ENCODE measurements around the gene DIAPH2.

Gene DIAPH2

GRCh38 chrX:96684339-96685209 is at the start of gene DIAPH2:
Gene DIAPH2, plus strand, starts transcription at chrX:96684842.
- no peaks in the 10 kb centered on the region for H3K4me1 ChIP-seq (ENCODE audit: control insufficient read depth, insufficient read depth, low read length)
- peak within 1 kb of the TSS; percentile 45 for H3K9ac ChIP-seq (ENCODE audit: low read length)
- no peaks in the 10 kb centered on the region for H3K27me3 ChIP-seq (ENCODE audit: control insufficient read depth, insufficient read depth, low read length)
- H3K36me3 ChIP-seq (ENCODE audit: control insufficient read depth, insufficient read depth, low read length), result no peaks in the 10 kb centered on the region
- H3K27ac ChIP-seq (ENCODE audit: low read depth, low read length), result peak within 1 kb of the TSS; percentile 60
- peak within 1 kb of the TSS; percentile 69 for H3K4me3 ChIP-seq (ENCODE audit: low read length)

DNA sequence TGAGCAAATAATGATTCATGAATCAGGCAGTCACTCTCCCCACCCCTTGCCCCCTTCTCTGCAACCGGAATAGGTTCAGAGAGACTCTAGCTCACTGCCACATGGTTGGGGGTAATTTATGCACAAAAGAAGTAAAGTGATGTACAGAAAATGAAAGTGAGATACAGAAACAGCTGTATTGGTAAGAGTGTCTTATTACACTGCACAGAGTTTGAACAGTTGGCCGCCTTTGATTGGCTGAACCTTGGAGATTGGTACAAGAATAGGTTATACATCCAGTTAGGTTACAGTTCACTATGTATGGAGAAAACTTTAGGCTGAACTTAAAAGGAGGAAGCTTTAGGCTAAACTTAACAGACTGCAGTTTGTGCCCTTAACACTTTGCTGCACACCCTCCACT is 34.6 kb upstream of the DIAPH2 start:
- Histone ChIP-seq H3K36me3 (ENCODE audit: control insufficient read depth, insufficient read depth, low read length) (no peaks in the 10 kb centered on the region), H3K27ac (ENCODE audit: low read depth, low read length) (no peak overlapping the region), H3K27me3 (ENCODE audit: control insufficient read depth, insufficient read depth, low read length) (no peaks in the 10 kb centered on the region), H3K4me1 (ENCODE audit: control insufficient read depth, insufficient read depth, low read length) (no peaks in the 10 kb centered on the region), H3K9ac (ENCODE audit: low read length) (no peak overlapping the region), H3K4me3 (ENCODE audit: low read length) (no peak overlapping the region)

DNA sequence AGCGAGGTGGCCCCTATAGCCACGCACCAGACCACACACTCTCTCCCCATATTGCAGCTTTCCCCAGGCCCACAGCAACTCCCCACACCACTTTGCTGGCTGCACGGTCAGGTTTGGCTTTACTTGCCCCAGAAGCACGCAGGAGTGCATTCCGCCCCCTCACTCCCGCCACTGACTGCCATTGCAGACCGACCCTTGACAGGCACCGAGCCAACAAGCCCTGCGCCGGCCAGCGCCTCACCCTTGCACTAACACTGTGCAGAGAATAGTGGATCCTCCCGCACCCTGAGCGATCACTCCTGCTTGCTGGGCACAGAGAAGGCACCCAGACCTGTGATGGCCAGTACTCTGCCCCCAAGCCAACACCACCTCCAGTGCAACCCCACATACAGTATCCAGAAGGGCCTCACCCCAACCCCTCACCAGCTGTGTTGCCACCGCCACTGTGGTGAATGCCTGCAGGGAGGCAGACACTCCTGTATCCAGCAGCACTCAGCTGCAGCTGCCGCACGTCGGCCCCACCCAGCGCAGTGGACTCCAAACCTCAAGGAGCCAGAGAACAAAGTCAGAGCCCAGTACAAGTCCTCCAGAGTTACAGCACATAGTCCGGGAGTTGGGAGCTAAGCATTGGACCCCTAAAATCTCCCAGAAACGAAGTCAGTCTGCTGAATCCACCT is 28.6 kb upstream of the DIAPH2 start:
- H3K4me1 ChIP-seq (ENCODE audit: control insufficient read depth, insufficient read depth, low read length), result no peaks in the 10 kb centered on the region
- no peak overlapping the region for H3K4me3 ChIP-seq (ENCODE audit: low read length)
- H3K9ac ChIP-seq (ENCODE audit: low read length), result no peak overlapping the region
- H3K36me3 ChIP-seq (ENCODE audit: control insufficient read depth, insufficient read depth, low read length), result no peaks in the 10 kb centered on the region
- no peak overlapping the region for H3K27ac ChIP-seq (ENCODE audit: low read depth, low read length)
- no peaks in the 10 kb centered on the region for H3K27me3 ChIP-seq (ENCODE audit: control insufficient read depth, insufficient read depth, low read length)

GRCh38 chrX:96682516-96682915 is 2.1 kb upstream of the DIAPH2 start:
- Histone ChIP-seq H3K4me3 (ENCODE audit: low read length) (no peak overlapping the region), H3K4me1 (ENCODE audit: control insufficient read depth, insufficient read depth, low read length) (no peaks in the 10 kb centered on the region), H3K36me3 (ENCODE audit: control insufficient read depth, insufficient read depth, low read length) (no peaks in the 10 kb centered on the region), H3K27me3 (ENCODE audit: control insufficient read depth, insufficient read depth, low read length) (no peaks in the 10 kb centered on the region), H3K27ac (ENCODE audit: low read depth, low read length) (no peak overlapping the region), H3K9ac (ENCODE audit: low read length) (no peak overlapping the region)

- H3K36me3 ChIP-seq (ENCODE audit: control insufficient read depth, insufficient read depth, low read length), result no peaks in the 10 kb centered on the region
- H3K4me3 ChIP-seq (ENCODE audit: low read length), result peak overlapping the region; percentile 69
- H3K27me3 ChIP-seq (ENCODE audit: control insufficient read depth, insufficient read depth, low read length), result no peaks in the 10 kb centered on the region
- H3K4me1 ChIP-seq (ENCODE audit: control insufficient read depth, insufficient read depth, low read length), result no peaks in the 10 kb centered on the region
- H3K9ac ChIP-seq (ENCODE audit: low read length), result no peak overlapping the region
- peak overlapping the region; percentile 37 for H3K27ac ChIP-seq (ENCODE audit: low read depth, low read length)
These were observed 674 bp upstream of the DIAPH2 start for GRCh38 chrX:96683997-96684338.

DNA sequence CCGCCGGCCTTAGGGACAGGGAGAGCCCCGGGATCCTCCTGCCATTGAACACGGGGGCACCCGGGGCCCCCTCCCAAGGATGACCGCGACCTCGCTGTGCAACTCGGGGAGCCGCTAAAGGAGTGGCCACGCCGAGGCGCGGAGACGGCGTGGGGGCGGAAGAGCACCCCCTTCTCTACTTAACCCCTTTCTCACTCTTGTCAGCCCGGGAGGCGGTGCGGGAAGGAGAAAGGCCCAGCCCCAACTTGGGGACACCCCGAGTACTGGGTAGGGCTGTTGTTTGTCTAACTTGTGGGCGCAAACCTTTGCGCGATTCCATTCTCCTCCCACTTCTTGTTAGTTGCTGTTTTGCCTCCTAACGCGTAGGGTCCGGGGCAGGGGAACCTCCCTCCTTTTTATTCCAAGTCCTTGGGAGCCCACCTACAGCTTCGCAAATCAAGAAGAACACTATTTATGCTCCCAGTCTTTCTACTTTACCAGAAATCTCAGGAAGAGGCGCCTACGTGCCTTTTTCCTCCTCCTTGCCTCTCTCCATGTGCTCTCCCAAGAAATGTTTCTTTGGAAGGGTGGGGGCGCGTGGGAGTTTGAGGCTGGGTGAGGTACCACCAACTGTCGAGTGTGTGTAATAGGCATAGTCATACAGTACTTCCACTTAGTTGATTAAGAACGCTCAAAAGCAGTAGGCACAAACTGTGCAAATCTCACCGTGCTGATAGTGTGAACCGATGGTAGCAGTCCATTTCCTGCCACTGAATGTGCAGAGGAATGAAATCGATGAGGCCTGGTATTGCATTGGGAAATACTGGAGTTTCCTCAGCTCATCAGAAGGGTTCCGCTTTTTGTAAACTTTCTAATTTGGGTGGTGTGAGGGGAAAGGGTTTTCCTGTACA is 813 bp downstream of the DIAPH2 start:
- Histone ChIP-seq H3K27ac (ENCODE audit: low read depth, low read length) (peak overlapping the region; percentile 60), H3K9ac (ENCODE audit: low read length) (peak overlapping the region; percentile 45), H3K4me1 (ENCODE audit: control insufficient read depth, insufficient read depth, low read length) (no peaks in the 10 kb centered on the region), H3K36me3 (ENCODE audit: control insufficient read depth, insufficient read depth, low read length) (no peaks in the 10 kb centered on the region), H3K4me3 (ENCODE audit: low read length) (peak overlapping the region; percentile 69), H3K27me3 (ENCODE audit: control insufficient read depth, insufficient read depth, low read length) (no peaks in the 10 kb centered on the region)

DNA sequence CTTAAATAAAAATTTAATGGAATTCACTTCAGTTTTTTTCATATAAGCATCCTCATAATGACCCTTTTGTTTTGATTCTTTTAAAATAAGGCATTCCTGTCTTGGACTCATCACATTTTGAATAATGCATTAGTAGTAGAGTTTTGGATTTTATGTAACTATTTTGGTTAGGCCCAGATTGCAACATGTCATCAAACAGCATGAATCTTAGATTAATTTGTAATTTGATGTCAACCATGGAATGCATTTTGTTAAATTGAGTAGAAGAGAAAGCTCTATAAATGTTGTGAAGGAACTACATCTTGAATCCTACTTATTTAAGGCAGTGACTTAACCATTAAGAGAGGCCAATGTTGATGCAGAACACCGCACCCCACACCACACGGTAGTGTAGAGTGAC is 3.1 kb downstream of the DIAPH2 start:
- Histone ChIP-seq H3K9ac (ENCODE audit: low read length) (no peak overlapping the region), H3K27me3 (ENCODE audit: control insufficient read depth, insufficient read depth, low read length) (no peaks in the 10 kb centered on the region), H3K27ac (ENCODE audit: low read depth, low read length) (no peak overlapping the region), H3K36me3 (ENCODE audit: control insufficient read depth, insufficient read depth, low read length) (no peaks in the 10 kb centered on the region), H3K4me1 (ENCODE audit: control insufficient read depth, insufficient read depth, low read length) (no peaks in the 10 kb centered on the region), H3K4me3 (ENCODE audit: low read length) (no peak overlapping the region)

DNA sequence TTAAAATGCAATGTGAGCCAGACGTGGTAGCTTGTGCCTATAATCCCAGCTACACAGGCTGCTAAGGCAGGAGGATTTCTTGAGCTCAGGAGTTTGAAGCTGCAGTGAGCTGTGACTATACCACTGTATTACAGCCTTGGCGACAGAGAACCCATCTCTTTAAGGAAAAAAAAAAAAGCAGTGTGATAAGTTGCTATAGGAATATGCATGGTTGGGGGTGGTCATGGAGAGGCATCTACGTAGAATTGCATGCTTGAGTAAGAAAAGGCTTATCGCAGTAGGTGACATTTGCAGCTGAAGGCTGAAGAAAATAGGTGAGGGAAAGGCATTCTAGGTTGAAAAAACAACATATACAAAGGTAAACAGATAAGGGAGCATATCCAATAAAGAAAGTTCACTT is 4.1 kb downstream of the DIAPH2 start:
- no peak overlapping the region for H3K27ac ChIP-seq (ENCODE audit: low read depth, low read length)
- H3K4me1 ChIP-seq (ENCODE audit: control insufficient read depth, insufficient read depth, low read length), result no peaks in the 10 kb centered on the region
- H3K4me3 ChIP-seq (ENCODE audit: low read length), result no peak overlapping the region
- H3K36me3 ChIP-seq (ENCODE audit: control insufficient read depth, insufficient read depth, low read length), result no peaks in the 10 kb centered on the region
- H3K27me3 ChIP-seq (ENCODE audit: control insufficient read depth, insufficient read depth, low read length), result no peaks in the 10 kb centered on the region
- H3K9ac ChIP-seq (ENCODE audit: low read length), result no peak overlapping the region

- no peaks in the 10 kb centered on the region for H3K36me3 ChIP-seq (ENCODE audit: control insufficient read depth, insufficient read depth, low read length)
- H3K4me1 ChIP-seq (ENCODE audit: control insufficient read depth, insufficient read depth, low read length), result no peaks in the 10 kb centered on the region
- H3K27ac ChIP-seq (ENCODE audit: low read depth, low read length), result no peak overlapping the region
- no peaks in the 10 kb centered on the region for H3K27me3 ChIP-seq (ENCODE audit: control insufficient read depth, insufficient read depth, low read length)
- no peak overlapping the region for H3K4me3 ChIP-seq (ENCODE audit: low read length)
- no peak overlapping the region for H3K9ac ChIP-seq (ENCODE audit: low read length)
These were observed 5.3 kb downstream of the DIAPH2 start for GRCh38 chrX:96689991-96690390.

GRCh38 chrX:96692454-96692853 is 7.8 kb downstream of the DIAPH2 start:
- Histone ChIP-seq H3K9ac (ENCODE audit: low read length) (no peak overlapping the region), H3K27me3 (ENCODE audit: control insufficient read depth, insufficient read depth, low read length) (no peaks in the 10 kb centered on the region), H3K27ac (ENCODE audit: low read depth, low read length) (no peak overlapping the region), H3K36me3 (ENCODE audit: control insufficient read depth, insufficient read depth, low read length) (no peaks in the 10 kb centered on the region), H3K4me1 (ENCODE audit: control insufficient read depth, insufficient read depth, low read length) (no peaks in the 10 kb centered on the region), H3K4me3 (ENCODE audit: low read length) (no peak overlapping the region)

GRCh38 chrX:96692890-96693289 is 8.2 kb downstream of the DIAPH2 start:
- no peaks in the 10 kb centered on the region for H3K27me3 ChIP-seq (ENCODE audit: control insufficient read depth, insufficient read depth, low read length)
- H3K27ac ChIP-seq (ENCODE audit: low read depth, low read length), result no peak overlapping the region
- no peak overlapping the region for H3K9ac ChIP-seq (ENCODE audit: low read length)
- no peaks in the 10 kb centered on the region for H3K4me1 ChIP-seq (ENCODE audit: control insufficient read depth, insufficient read depth, low read length)
- H3K36me3 ChIP-seq (ENCODE audit: control insufficient read depth, insufficient read depth, low read length), result no peaks in the 10 kb centered on the region
- no peak overlapping the region for H3K4me3 ChIP-seq (ENCODE audit: low read length)

DNA sequence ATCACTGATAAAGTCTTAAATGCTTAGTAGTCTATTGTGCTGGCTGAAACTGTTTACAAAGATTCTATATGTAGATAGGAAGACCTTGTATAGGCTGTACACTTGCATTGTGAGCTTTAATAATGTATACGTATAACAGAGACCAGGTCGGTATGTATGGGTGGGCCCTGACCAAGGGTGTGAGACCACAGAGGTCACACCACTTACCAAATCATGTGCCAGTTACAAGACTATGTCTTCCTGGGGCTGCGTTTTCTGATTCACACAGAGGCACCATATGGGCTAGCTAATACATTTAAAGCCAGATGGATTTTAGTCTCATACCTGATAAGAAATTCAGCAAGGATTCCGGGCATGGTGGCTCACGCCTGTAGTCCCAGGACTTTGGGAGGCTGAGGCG is 8.8 kb downstream of the DIAPH2 start:
- Histone ChIP-seq H3K9ac (ENCODE audit: low read length) (no peak overlapping the region), H3K27ac (ENCODE audit: low read depth, low read length) (no peak overlapping the region), H3K36me3 (ENCODE audit: control insufficient read depth, insufficient read depth, low read length) (no peaks in the 10 kb centered on the region), H3K4me3 (ENCODE audit: low read length) (no peak overlapping the region), H3K4me1 (ENCODE audit: control insufficient read depth, insufficient read depth, low read length) (no peaks in the 10 kb centered on the region), H3K27me3 (ENCODE audit: control insufficient read depth, insufficient read depth, low read length) (no peaks in the 10 kb centered on the region)
